Measurements from ENCODE around the gene PKN3.

PKN3 gene

DNA sequence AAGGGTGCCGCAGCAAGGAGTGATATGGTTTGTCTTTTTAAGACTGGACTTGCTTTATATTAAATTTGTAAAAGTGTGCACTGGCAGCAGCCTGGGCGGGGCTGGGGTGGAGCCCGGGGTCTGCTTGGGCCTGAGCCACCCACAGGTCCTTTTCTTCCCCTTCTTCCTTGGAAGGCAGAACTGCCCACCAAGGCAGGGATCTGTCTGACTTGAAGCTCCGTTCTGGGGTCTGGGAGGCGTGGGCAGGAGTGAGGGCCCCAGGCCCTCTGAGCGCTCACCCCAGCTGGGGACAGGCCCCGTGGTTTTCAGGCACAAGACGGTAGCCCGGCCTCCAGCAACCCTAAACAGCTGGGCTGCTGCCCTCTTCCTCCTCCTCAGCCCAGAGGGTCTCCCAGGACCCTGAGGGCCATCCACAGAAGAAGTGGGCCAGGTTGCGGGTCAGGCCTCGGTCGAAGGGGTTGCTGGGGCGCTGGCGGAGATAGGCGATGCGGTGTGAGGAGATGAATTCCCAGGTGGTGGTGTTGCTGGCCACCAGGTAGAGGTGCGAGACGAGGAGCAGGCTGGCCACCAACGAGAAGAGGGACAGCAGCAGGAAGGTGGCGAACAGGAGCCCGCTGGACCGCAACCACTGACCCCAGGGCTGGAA, 18.7 kb downstream of the PKN3 start (continued):
- TF ChIP-seq, protein P1, sequence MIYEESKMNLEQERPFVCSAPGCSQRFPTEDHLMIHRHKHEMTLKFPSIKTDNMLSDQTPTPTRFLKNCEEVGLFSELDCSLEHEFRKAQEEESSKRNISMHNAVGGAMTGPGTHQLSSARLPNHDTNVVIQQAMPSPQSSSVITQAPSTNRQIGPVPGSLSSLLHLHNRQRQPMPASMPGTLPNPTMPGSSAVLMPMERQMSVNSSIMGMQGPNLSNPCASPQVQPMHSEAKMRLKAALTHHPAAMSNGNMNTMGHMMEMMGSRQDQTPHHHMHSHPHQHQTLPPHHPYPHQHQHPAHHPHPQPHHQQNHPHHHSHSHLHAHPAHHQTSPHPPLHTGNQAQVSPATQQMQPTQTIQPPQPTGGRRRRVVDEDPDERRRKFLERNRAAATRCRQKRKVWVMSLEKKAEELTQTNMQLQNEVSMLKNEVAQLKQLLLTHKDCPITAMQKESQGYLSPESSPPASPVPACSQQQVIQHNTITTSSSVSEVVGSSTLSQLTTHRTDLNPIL (CRISPR knock-in tag; IDR thresholded peaks at IDR 0.05; ENCODE audit: low read depth), result no peak
- TF ChIP-seq OSR1 (CRISPR knock-in tag; IDR thresholded peaks at IDR 0.05) (no peak), ZNF70 (CRISPR knock-in tag; IDR thresholded peaks at IDR 0.05) (no peak), GLIS3 (CRISPR knock-in tag; IDR thresholded peaks at IDR 0.05) (no peak), ARNTL (CRISPR knock-in tag; IDR thresholded peaks at IDR 0.05; ENCODE audit: borderline replicate concordance, low read depth) (no peak), ESRRG (CRISPR knock-in tag; IDR thresholded peaks at IDR 0.05) (no peak), TOX (CRISPR knock-in tag; IDR thresholded peaks at IDR 0.05; ENCODE audit: borderline replicate concordance) (no peak), RARB (CRISPR knock-in tag; IDR thresholded peaks at IDR 0.05) (no peak)
- TF ChIP-seq, protein P2, sequence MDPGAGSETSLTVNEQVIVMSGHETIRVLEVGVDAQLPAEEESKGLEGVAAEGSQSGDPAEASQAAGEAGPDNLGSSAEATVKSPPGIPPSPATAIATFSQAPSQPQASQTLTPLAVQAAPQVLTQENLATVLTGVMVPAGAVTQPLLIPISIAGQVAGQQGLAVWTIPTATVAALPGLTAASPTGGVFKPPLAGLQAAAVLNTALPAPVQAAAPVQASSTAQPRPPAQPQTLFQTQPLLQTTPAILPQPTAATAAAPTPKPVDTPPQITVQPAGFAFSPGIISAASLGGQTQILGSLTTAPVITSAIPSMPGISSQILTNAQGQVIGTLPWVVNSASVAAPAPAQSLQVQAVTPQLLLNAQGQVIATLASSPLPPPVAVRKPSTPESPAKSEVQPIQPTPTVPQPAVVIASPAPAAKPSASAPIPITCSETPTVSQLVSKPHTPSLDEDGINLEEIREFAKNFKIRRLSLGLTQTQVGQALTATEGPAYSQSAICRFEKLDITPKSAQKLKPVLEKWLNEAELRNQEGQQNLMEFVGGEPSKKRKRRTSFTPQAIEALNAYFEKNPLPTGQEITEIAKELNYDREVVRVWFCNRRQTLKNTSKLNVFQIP (CRISPR knock-in tag; IDR thresholded peaks at IDR 0.05; ENCODE audit: borderline replicate concordance, low read depth), result no peak

DNA sequence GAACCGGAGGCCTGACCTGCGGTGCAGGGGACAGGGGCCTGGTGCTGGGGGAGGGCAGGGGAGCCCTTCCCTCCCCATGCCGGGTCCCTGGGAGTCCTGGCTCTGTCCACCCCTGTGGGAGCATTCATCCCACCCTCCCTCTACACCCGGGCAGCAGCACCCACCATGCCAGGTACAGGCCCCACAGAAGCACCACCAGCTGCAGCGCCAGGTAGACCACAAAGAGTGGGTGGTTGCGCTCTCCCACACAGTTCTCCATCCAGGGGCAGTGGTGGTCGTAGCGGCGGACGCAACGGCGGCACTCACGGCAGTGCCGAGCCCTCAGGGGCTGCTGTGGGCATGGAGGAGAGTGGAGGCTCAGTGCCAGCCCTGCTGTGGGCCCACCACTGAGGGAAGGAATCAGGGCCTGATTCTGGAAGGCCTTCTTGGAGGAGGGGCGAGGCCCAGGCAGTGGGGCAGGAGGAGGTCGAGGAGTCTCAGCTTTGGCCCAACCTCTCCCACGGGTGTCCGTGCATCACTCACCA, 19.2 kb downstream of the PKN3 start:
- no peak for ATAC-seq
- TF ChIP-seq, protein P1 (CRISPR knock-in tag; IDR thresholded peaks at IDR 0.05; ENCODE audit: low read depth), result no peak
- TF ChIP-seq ZFP3 (CRISPR knock-in tag; IDR thresholded peaks at IDR 0.05), result no peak
- no peak for TF ChIP-seq ZNF8 (CRISPR knock-in tag; IDR thresholded peaks at IDR 0.05)
- no peak for TF ChIP-seq ZNF565 (CRISPR knock-in tag; conservative IDR thresholded peaks at IDR 0.05; ENCODE audit: low read depth)
- no peak for TF ChIP-seq RARB (CRISPR knock-in tag; IDR thresholded peaks at IDR 0.05)
- TF ChIP-seq TCF4 (CRISPR knock-in tag; IDR thresholded peaks at IDR 0.05; ENCODE audit: borderline replicate concordance), result no peak
- TF ChIP-seq ESRRG (CRISPR knock-in tag; IDR thresholded peaks at IDR 0.05), result no peak
- TF ChIP-seq, protein P3, sequence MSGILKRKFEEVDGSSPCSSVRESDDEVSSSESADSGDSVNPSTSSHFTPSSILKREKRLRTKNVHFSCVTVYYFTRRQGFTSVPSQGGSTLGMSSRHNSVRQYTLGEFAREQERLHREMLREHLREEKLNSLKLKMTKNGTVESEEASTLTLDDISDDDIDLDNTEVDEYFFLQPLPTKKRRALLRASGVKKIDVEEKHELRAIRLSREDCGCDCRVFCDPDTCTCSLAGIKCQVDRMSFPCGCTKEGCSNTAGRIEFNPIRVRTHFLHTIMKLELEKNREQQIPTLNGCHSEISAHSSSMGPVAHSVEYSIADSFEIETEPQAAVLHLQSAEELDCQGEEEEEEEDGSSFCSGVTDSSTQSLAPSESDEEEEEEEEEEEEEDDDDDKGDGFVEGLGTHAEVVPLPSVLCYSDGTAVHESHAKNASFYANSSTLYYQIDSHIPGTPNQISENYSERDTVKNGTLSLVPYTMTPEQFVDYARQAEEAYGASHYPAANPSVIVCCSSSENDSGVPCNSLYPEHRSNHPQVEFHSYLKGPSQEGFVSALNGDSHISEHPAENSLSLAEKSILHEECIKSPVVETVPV (CRISPR knock-in tag; IDR thresholded peaks at IDR 0.05), result no peak
- TF ChIP-seq, protein P2 (CRISPR knock-in tag; IDR thresholded peaks at IDR 0.05; ENCODE audit: borderline replicate concordance, low read depth), result no peak
- no peak for TF ChIP-seq ZC3H10 (CRISPR knock-in tag; IDR thresholded peaks at IDR 0.05)
- TF ChIP-seq BACH2 (CRISPR knock-in tag; IDR thresholded peaks at IDR 0.05; ENCODE audit: borderline replicate concordance), result no peak
- TF ChIP-seq GLIS3 (CRISPR knock-in tag; IDR thresholded peaks at IDR 0.05), result no peak
- TF ChIP-seq ARNTL (CRISPR knock-in tag; IDR thresholded peaks at IDR 0.05; ENCODE audit: borderline replicate concordance, low read depth), result no peak
- no peak for TF ChIP-seq ZNF70 (CRISPR knock-in tag; IDR thresholded peaks at IDR 0.05)
- TF ChIP-seq, protein P4, sequence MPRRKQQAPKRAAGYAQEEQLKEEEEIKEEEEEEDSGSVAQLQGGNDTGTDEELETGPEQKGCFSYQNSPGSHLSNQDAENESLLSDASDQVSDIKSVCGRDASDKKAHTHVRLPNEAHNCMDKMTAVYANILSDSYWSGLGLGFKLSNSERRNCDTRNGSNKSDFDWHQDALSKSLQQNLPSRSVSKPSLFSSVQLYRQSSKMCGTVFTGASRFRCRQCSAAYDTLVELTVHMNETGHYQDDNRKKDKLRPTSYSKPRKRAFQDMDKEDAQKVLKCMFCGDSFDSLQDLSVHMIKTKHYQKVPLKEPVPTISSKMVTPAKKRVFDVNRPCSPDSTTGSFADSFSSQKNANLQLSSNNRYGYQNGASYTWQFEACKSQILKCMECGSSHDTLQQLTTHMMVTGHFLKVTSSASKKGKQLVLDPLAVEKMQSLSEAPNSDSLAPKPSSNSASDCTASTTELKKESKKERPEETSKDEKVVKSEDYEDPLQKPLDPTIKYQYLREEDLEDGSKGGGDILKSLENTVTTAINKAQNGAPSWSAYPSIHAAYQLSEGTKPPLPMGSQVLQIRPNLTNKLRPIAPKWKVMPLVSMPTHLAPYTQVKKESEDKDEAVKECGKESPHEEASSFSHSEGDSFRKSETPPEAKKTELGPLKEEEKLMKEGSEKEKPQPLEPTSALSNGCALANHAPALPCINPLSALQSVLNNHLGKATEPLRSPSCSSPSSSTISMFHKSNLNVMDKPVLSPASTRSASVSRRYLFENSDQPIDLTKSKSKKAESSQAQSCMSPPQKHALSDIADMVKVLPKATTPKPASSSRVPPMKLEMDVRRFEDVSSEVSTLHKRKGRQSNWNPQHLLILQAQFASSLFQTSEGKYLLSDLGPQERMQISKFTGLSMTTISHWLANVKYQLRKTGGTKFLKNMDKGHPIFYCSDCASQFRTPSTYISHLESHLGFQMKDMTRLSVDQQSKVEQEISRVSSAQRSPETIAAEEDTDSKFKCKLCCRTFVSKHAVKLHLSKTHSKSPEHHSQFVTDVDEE (CRISPR knock-in tag; IDR thresholded peaks at IDR 0.05), result no peak
- no peak for TF ChIP-seq SNAI2 (CRISPR knock-in tag; IDR thresholded peaks at IDR 0.05)
